Measurements from ENCODE around the gene PITX3. TPM values are rescaled to one million over a fixed set of nuclear protein-coding genes. Genes with fewer than 3 reads are reported as not detected.

Gene PITX3
- total RNA-seq, result not detected in 2 replicates
- long read RNA-seq, result 0 reads

DNA sequence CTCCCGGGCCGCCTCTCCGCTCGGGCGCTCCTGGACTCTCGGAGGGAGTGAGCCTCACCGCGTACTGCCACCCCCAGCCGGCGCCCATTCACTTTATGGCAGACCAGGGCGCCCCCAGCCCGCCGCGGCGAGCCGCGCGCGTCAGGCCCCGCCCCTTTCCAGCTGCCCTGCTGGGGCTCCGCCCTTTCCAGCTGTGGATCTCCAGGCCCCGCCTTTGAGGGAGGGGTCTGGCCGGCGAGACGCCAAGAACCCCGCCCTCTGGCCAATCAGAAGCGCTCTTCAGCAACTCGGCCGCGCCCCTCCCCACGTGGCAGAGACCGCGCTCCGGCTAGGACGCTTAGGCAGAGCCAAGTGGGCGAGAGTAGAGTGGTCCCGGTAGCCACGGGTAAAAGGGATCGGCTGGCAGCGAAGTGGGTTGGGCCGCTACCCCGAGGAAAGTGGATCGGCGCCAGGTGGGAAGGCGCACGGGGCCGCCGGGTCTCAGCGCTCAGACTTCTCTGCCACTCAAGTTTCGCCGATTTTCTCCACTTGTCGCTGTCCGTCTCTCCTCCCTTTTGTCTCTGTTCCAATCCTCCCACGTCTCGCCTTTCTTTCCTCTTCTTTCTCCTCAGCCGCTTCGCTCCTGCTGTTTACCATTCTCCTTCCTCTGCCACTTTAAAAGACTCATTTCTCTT, at the start of gene PITX3:
PITX3 (minus strand) TSS at position 69 of the 674 bp plus-strand sequence. CDS start 9,432 bp downstream, outside the sequence.
- H3K27ac Mint-ChIP-seq (ENCODE audit: unreplicated experiment), result no peak within 1 kb of the TSS
- TF ChIP-seq, protein P1, sequence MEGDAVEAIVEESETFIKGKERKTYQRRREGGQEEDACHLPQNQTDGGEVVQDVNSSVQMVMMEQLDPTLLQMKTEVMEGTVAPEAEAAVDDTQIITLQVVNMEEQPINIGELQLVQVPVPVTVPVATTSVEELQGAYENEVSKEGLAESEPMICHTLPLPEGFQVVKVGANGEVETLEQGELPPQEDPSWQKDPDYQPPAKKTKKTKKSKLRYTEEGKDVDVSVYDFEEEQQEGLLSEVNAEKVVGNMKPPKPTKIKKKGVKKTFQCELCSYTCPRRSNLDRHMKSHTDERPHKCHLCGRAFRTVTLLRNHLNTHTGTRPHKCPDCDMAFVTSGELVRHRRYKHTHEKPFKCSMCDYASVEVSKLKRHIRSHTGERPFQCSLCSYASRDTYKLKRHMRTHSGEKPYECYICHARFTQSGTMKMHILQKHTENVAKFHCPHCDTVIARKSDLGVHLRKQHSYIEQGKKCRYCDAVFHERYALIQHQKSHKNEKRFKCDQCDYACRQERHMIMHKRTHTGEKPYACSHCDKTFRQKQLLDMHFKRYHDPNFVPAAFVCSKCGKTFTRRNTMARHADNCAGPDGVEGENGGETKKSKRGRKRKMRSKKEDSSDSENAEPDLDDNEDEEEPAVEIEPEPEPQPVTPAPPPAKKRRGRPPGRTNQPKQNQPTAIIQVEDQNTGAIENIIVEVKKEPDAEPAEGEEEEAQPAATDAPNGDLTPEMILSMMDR (conservative IDR thresholded peaks at IDR 0.05), result no peak
- no peaks in the 10 kb centered on the region for H3K9me3 Mint-ChIP-seq
- peaks cover 64% of the 10 kb centered on the region for H3K27me3 Mint-ChIP-seq (ENCODE audit: low read depth)
- H3K4me3 Mint-ChIP-seq, result peak within 1 kb of the TSS; percentile 79
- peak; percentile 90 for DNase-seq (ENCODE audit: low read depth, low spot score)
- peaks cover 41% of the 10 kb centered on the region for H3K4me1 Mint-ChIP-seq
- no peaks in the 10 kb centered on the region for H3K36me3 Mint-ChIP-seq (ENCODE audit: low read depth)

DNA sequence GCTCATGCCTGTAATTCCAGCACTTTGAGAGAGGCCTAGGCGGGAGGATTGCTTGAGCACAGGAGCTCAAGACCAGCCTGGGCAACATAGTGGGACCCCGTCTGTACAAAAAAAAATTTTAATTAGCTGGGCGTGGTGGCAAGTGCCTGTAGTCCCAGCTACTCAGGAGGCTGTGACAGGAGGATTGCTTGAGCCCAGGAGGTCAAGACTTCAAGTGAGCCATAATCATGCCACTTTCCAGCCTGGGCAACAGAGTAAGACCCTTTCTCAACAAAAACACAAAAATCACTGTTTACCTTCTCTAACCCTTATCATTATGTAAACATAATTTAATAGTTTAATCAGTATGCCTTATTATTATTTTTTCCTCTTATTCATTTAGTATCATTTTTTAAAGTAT, 48.5 kb upstream of the PITX3 start:
- H3K9me3 Mint-ChIP-seq, result no peaks in the 10 kb centered on the region
- H3K36me3 Mint-ChIP-seq (ENCODE audit: low read depth), result no peaks in the 10 kb centered on the region
- TF ChIP-seq, protein P1 (conservative IDR thresholded peaks at IDR 0.05), result no peak
- no peak overlapping the region for H3K27ac Mint-ChIP-seq (ENCODE audit: unreplicated experiment)
- no peak for DNase-seq (ENCODE audit: low read depth, low spot score)
- H3K27me3 Mint-ChIP-seq (ENCODE audit: low read depth), result no peaks in the 10 kb centered on the region
- H3K4me1 Mint-ChIP-seq, result no peaks in the 10 kb centered on the region
- no peak overlapping the region for H3K4me3 Mint-ChIP-seq

DNA sequence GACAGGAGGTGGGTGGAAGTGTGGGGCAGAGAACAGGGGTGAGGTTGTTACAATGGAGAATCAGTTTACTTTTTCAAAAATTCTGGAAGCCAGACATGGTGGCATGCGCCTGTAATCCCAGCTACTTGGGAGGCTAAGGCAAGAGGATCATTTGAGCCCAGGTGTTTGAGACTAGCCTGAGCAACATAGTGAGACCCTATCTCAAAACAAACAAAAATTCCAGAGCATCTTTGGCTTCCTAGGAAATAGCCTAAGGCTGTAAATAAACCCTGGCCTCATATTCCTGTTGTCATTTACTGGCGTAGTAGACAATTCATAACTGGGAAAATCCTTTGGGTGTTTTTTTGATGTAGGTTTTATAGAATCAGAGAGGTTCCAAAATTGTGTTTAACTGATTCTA, 48.0 kb upstream of the PITX3 start:
- TF ChIP-seq, protein P1 (conservative IDR thresholded peaks at IDR 0.05), result no peak
- no peaks in the 10 kb centered on the region for H3K36me3 Mint-ChIP-seq (ENCODE audit: low read depth)
- DNase-seq (ENCODE audit: low read depth, low spot score), result no peak
- H3K27ac Mint-ChIP-seq (ENCODE audit: unreplicated experiment), result no peak overlapping the region
- H3K9me3 Mint-ChIP-seq, result no peaks in the 10 kb centered on the region
- H3K4me1 Mint-ChIP-seq, result no peaks in the 10 kb centered on the region
- H3K4me3 Mint-ChIP-seq, result no peak overlapping the region
- no peaks in the 10 kb centered on the region for H3K27me3 Mint-ChIP-seq (ENCODE audit: low read depth)

DNA sequence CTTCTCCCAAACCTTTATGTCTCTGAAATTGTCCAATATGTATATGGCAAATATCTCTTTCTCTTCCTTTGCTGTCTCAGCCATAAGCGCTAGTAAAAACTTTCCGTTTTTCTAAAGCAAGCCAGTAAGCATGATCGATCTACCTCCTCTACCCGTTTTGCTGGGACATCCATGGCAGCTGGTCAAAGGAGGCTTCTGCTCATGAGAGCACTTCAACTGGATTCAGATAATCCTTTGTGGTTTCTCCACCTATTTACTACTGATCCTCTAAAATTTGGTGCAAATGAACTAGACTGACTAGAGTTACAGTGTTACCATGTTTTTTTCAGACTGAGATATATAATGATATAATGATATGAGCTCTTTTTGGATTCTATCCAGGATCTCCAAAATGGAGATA, 46.7 kb upstream of the PITX3 start:
- H3K4me1 Mint-ChIP-seq, result no peaks in the 10 kb centered on the region
- H3K27me3 Mint-ChIP-seq (ENCODE audit: low read depth), result no peaks in the 10 kb centered on the region
- TF ChIP-seq, protein P1 (conservative IDR thresholded peaks at IDR 0.05), result no peak
- H3K27ac Mint-ChIP-seq (ENCODE audit: unreplicated experiment), result no peak overlapping the region
- DNase-seq (ENCODE audit: low read depth, low spot score), result no peak
- no peak overlapping the region for H3K4me3 Mint-ChIP-seq
- H3K9me3 Mint-ChIP-seq, result no peaks in the 10 kb centered on the region
- H3K36me3 Mint-ChIP-seq (ENCODE audit: low read depth), result no peaks in the 10 kb centered on the region

DNA sequence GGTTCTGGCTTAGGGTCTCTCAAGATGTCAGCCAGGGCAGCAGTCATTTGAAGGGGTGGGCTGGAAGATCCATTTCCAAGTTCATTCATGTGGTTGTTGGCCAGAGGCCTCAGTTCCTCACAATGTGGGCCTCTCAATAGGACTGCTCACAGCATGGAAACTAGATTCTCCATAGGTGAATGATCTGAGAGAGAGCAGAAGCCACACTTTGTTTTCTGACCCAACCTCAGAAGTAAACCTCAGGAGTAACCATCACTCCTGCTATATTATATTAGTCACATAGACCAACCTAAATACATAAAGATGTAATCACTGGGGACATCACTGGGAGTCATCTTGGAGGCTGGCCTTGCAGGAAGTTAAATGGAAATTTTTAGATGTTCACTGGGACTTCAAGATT, 46.2 kb upstream of the PITX3 start:
- DNase-seq (ENCODE audit: low read depth, low spot score), result no peak
- Mint-ChIP-seq H3K27ac (ENCODE audit: unreplicated experiment) (no peak overlapping the region), H3K9me3 (no peaks in the 10 kb centered on the region), H3K36me3 (ENCODE audit: low read depth) (no peaks in the 10 kb centered on the region), H3K27me3 (ENCODE audit: low read depth) (no peaks in the 10 kb centered on the region), H3K4me1 (no peaks in the 10 kb centered on the region), H3K4me3 (no peak overlapping the region)
- TF ChIP-seq, protein P1 (conservative IDR thresholded peaks at IDR 0.05), result no peak

Data from neural crest cell (in vitro differentiated cells).